Activated naive CD8-positive, alpha-beta T cell treated with anti-CD3 and anti-CD28 coated beads, Interleukin-2, amount 10 ng/mL, durations not matched to agents 7 days and 5 days (primary cell): Measurements from ENCODE around the gene PTBP1. TPM values are rescaled to one million over a fixed set of nuclear protein-coding genes. Genes with fewer than 3 reads are reported as not detected.

ENCODE experiments used
- ATAC-seq: fragments of 150-1000 bp; cut with Tn5 transposase; one replicate; pipeline ENCODE4 v1.10.0; 2021; ENCODE audit warnings: low read depth, moderate library complexity
- POLR2A ChIA-PET: fragments of 350-600 bp; sonication (Branson Sonifier 250); formaldehyde crosslinking; loops from one replicate; lab custom pipeline; 2021; ENCODE audit warnings: antibody characterized with exemption; lab: Charles Lee
- DNase-seq: peaks from one replicate; pipeline ENCODE4 v3.0.0; 2021
- H3K27ac Mint-ChIP-seq: one replicate; pipeline ENCODE4 v1.8.0; 2022; ENCODE audit warnings: mild to moderate bottlenecking, mixed read lengths
- H3K27me3 Mint-ChIP-seq: one replicate; pipeline ENCODE4 v1.8.0; 2022; ENCODE audit warnings: mild to moderate bottlenecking, moderate library complexity, mixed read lengths
- H3K36me3 Mint-ChIP-seq: one replicate; pipeline ENCODE4 v1.8.0; 2021; ENCODE audit warnings: mild to moderate bottlenecking, mixed read lengths
- H3K4me1 Mint-ChIP-seq: one replicate; pipeline ENCODE4 v1.8.0; 2021; ENCODE audit warnings: mixed read lengths
- H3K4me3 Mint-ChIP-seq: one replicate; pipeline ENCODE4 v1.8.0; 2022; ENCODE audit warnings: mild to moderate bottlenecking, moderate library complexity, mixed read lengths
- H3K9me3 Mint-ChIP-seq: one replicate; pipeline ENCODE4 v1.8.0; 2021; ENCODE audit warnings: mixed read lengths
- total RNA-seq, 2 experiments: library from RNA; stranded (reverse); gene quantifications; one replicate each; pipeline ENCODE4 v1.2.3, GENCODE V29; 2021

PTBP1 gene
- total RNA-seq, 2 experiments from 2014 or later: 400 to 411 TPM

GRCh38 chr19:804419-805165, 7.3 kb downstream of the PTBP1 start:
- no peak overlapping the region for H3K4me3 Mint-ChIP-seq
- POLR2A ChIA-PET: interaction anchor here (0.6 kb wide), 1 partner anchor 34 kb away, joined by 3 read pairs; no protein-coding TSS in a partner anchor
- no peak for DNase-seq
- H3K36me3 Mint-ChIP-seq: peaks cover 26% of the 10 kb centered on the region
- H3K27ac Mint-ChIP-seq: no peak overlapping the region
- no peaks in the 10 kb centered on the region for H3K27me3 Mint-ChIP-seq
- no peaks in the 10 kb centered on the region for H3K9me3 Mint-ChIP-seq
- H3K4me1 Mint-ChIP-seq: peaks cover 26% of the 10 kb centered on the region
- no peak for ATAC-seq

GRCh38 chr19:805166-805551, 7.9 kb downstream of the PTBP1 start:
- no peak overlapping the region for H3K27ac Mint-ChIP-seq

GRCh38 chr19:805600-806550, 8.6 kb downstream of the PTBP1 start:
- peaks cover 21% of the 10 kb centered on the region for H3K36me3 Mint-ChIP-seq

More at GRCh38 chr19:805166-805551, 7.9 kb downstream of the PTBP1 start:
- Mint-ChIP-seq H3K36me3 (peaks cover 24% of the 10 kb centered on the region), H3K4me1 (peaks cover 21% of the 10 kb centered on the region), H3K4me3 (no peak overlapping the region), H3K9me3 (no peaks in the 10 kb centered on the region), H3K27me3 (no peaks in the 10 kb centered on the region)
- POLR2A ChIA-PET: interaction anchor here (0.6 kb wide), 1 partner anchor 34 kb away, joined by 3 read pairs; no protein-coding TSS in a partner anchor
- ATAC-seq (no peak), DNase-seq (peak; percentile 44)

GRCh38 chr19:806815-807421, 9.7 kb downstream of the PTBP1 start:
- H3K9me3 Mint-ChIP-seq: no peaks in the 10 kb centered on the region

More at GRCh38 chr19:805600-806550, 8.6 kb downstream of the PTBP1 start:
- no peaks in the 10 kb centered on the region for H3K27me3 Mint-ChIP-seq
- H3K27ac Mint-ChIP-seq: no peak overlapping the region
- ATAC-seq: no peak
- POLR2A ChIA-PET: interaction anchor here (0.6 kb wide), 1 partner anchor 33 kb away, joined by 3 read pairs; no protein-coding TSS in a partner anchor
- peaks cover 15% of the 10 kb centered on the region for H3K4me1 Mint-ChIP-seq
- no peak overlapping the region for H3K4me3 Mint-ChIP-seq
- no peak for DNase-seq
- no peaks in the 10 kb centered on the region for H3K9me3 Mint-ChIP-seq

GRCh38 chr19:807627-808422, 10.6 kb downstream of the PTBP1 start:
- ATAC-seq (no peak), DNase-seq (no peak)
- H3K4me1 Mint-ChIP-seq: peaks cover 6% of the 10 kb centered on the region
- H3K9me3 Mint-ChIP-seq: no peaks in the 10 kb centered on the region
- H3K36me3 Mint-ChIP-seq: peaks cover 19% of the 10 kb centered on the region
- H3K4me3 Mint-ChIP-seq: no peak overlapping the region
- no peaks in the 10 kb centered on the region for H3K27me3 Mint-ChIP-seq
- peak overlapping the region; percentile 32 for H3K27ac Mint-ChIP-seq
- POLR2A ChIA-PET: no interaction called here

More at GRCh38 chr19:806815-807421, 9.7 kb downstream of the PTBP1 start:
- DNase-seq (no peak), ATAC-seq (no peak)
- Mint-ChIP-seq H3K36me3 (peaks cover 21% of the 10 kb centered on the region), H3K4me1 (peaks cover 9% of the 10 kb centered on the region), H3K27me3 (no peaks in the 10 kb centered on the region), H3K4me3 (no peak overlapping the region), H3K27ac (no peak overlapping the region)
- POLR2A ChIA-PET: no interaction called here

- Mint-ChIP-seq H3K4me1 (peaks cover 5% of the 10 kb centered on the region), H3K27me3 (no peaks in the 10 kb centered on the region), H3K9me3 (no peaks in the 10 kb centered on the region), H3K4me3 (no peak overlapping the region), H3K36me3 (peaks cover 19% of the 10 kb centered on the region), H3K27ac (no peak overlapping the region)
- DNase-seq: no peak
- POLR2A ChIA-PET: no interaction called here
- no peak for ATAC-seq
These were observed 11.1 kb downstream of the PTBP1 start for GRCh38 chr19:808423-808775.

GRCh38 chr19:810077-810855, 13.0 kb downstream of the PTBP1 start:
- ATAC-seq (no peak), DNase-seq (no peak)
- POLR2A ChIA-PET: no interaction called here
- H3K4me1 Mint-ChIP-seq: peaks cover 5% of the 10 kb centered on the region
- H3K27me3 Mint-ChIP-seq: no peaks in the 10 kb centered on the region
- no peak overlapping the region for H3K27ac Mint-ChIP-seq
- H3K36me3 Mint-ChIP-seq: peaks cover 23% of the 10 kb centered on the region
- no peak overlapping the region for H3K4me3 Mint-ChIP-seq
- no peaks in the 10 kb centered on the region for H3K9me3 Mint-ChIP-seq

- DNase-seq: no peak
- ATAC-seq: no peak
- Mint-ChIP-seq H3K9me3 (peaks cover 2% of the 10 kb centered on the region), H3K27me3 (no peaks in the 10 kb centered on the region), H3K4me3 (no peak overlapping the region), H3K4me1 (peaks cover 5% of the 10 kb centered on the region), H3K36me3 (peaks cover 27% of the 10 kb centered on the region), H3K27ac (no peak overlapping the region)
- POLR2A ChIA-PET: no interaction called here
These were observed 13.7 kb downstream of the PTBP1 start for GRCh38 chr19:810883-811489.

GRCh38 chr19:811506-812048, 14.3 kb downstream of the PTBP1 start:
- Mint-ChIP-seq H3K27me3 (no peaks in the 10 kb centered on the region), H3K4me3 (no peak overlapping the region), H3K36me3 (peaks cover 32% of the 10 kb centered on the region), H3K4me1 (peaks cover 5% of the 10 kb centered on the region), H3K9me3 (peaks cover 5% of the 10 kb centered on the region), H3K27ac (no peak overlapping the region)
- POLR2A ChIA-PET: no interaction called here
- DNase-seq (no peak), ATAC-seq (no peak)

- POLR2A ChIA-PET: no interaction called here
- no peak for DNase-seq
- Mint-ChIP-seq H3K4me3 (no peak overlapping the region), H3K27me3 (no peaks in the 10 kb centered on the region), H3K4me1 (peaks cover 5% of the 10 kb centered on the region), H3K9me3 (peaks cover 5% of the 10 kb centered on the region), H3K36me3 (peaks cover 34% of the 10 kb centered on the region), H3K27ac (no peak overlapping the region)
- no peak for ATAC-seq
These were observed 14.9 kb downstream of the PTBP1 start for GRCh38 chr19:812049-812746.

GRCh38 chr19:812747-813218, 15.5 kb downstream of the PTBP1 start:
- no peaks in the 10 kb centered on the region for H3K27me3 Mint-ChIP-seq
- no peak overlapping the region for H3K4me3 Mint-ChIP-seq
- peaks cover under 1% of the 10 kb centered on the region for H3K4me1 Mint-ChIP-seq
- POLR2A ChIA-PET: no interaction called here
- peaks cover 5% of the 10 kb centered on the region for H3K9me3 Mint-ChIP-seq
- peaks cover 28% of the 10 kb centered on the region for H3K36me3 Mint-ChIP-seq
- H3K27ac Mint-ChIP-seq: no peak overlapping the region
- DNase-seq (no peak), ATAC-seq (no peak)
